ENCODE measurements around the gene HECA.

GRCh38 chr6:139172151-139172550 is 37.3 kb downstream of the HECA start:
- TF ChIP-seq, protein P1, sequence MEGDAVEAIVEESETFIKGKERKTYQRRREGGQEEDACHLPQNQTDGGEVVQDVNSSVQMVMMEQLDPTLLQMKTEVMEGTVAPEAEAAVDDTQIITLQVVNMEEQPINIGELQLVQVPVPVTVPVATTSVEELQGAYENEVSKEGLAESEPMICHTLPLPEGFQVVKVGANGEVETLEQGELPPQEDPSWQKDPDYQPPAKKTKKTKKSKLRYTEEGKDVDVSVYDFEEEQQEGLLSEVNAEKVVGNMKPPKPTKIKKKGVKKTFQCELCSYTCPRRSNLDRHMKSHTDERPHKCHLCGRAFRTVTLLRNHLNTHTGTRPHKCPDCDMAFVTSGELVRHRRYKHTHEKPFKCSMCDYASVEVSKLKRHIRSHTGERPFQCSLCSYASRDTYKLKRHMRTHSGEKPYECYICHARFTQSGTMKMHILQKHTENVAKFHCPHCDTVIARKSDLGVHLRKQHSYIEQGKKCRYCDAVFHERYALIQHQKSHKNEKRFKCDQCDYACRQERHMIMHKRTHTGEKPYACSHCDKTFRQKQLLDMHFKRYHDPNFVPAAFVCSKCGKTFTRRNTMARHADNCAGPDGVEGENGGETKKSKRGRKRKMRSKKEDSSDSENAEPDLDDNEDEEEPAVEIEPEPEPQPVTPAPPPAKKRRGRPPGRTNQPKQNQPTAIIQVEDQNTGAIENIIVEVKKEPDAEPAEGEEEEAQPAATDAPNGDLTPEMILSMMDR (conservative IDR thresholded peaks at IDR 0.05; ENCODE audit: low read depth, low read length), result no peak
- no peak for TF ChIP-seq EZH2 (IDR thresholded peaks at IDR 0.05; ENCODE audit: borderline replicate concordance, low read depth, low read length, poor library complexity, severe bottlenecking)

Data from A673 (cell line).